ENCODE results near the gene CNPY1. TPM values are rescaled to one million over a fixed set of nuclear protein-coding genes. Genes with fewer than 3 reads are reported as not detected.

CNPY1 gene
- total RNA-seq, 2 experiments from 2014 or later, result not detected

DNA sequence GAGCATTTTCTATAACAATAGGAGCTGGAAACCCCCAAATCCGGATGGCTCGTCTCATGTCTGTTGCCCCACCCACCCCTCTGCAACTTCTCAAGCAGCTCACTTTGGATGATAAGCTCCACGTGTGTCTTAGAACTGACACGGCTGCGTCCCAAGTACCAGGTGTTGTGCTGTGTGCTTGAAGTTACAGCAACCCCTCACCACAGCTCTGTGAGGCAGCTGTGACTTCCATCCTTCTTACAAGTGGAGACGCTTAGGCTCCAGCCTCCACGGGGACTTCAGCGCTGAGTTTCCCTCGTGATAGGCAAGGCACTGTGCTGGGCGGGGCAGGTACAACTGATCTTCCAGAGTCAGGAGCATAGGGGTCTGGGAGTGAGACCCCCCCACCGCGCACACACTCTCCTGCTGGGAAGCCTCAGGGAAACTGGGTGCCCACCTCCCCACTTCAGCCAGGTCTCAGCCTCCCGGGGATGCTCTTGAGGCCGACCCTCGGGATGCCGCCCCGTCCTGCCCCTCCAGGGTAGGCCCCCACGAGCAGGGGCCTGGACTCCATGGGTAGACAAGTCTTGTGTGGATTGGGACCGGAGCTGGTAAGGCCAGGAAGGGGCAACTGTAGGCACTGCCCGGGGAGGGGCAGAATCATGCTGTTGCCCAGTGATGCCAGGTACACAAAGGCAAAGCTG lies 57.1 kb downstream of the CNPY1 start:
- no peak overlapping the region for H3K27ac Mint-ChIP-seq
- peaks cover 59% of the 10 kb centered on the region for H3K27me3 Mint-ChIP-seq
- peaks cover 14% of the 10 kb centered on the region for H3K4me1 Mint-ChIP-seq
- no peak for DNase-seq
- H3K36me3 Mint-ChIP-seq, result peaks cover 10% of the 10 kb centered on the region
- no peak overlapping the region for H3K4me3 Mint-ChIP-seq
- H3K9me3 Mint-ChIP-seq, result peaks cover 2% of the 10 kb centered on the region

DNA sequence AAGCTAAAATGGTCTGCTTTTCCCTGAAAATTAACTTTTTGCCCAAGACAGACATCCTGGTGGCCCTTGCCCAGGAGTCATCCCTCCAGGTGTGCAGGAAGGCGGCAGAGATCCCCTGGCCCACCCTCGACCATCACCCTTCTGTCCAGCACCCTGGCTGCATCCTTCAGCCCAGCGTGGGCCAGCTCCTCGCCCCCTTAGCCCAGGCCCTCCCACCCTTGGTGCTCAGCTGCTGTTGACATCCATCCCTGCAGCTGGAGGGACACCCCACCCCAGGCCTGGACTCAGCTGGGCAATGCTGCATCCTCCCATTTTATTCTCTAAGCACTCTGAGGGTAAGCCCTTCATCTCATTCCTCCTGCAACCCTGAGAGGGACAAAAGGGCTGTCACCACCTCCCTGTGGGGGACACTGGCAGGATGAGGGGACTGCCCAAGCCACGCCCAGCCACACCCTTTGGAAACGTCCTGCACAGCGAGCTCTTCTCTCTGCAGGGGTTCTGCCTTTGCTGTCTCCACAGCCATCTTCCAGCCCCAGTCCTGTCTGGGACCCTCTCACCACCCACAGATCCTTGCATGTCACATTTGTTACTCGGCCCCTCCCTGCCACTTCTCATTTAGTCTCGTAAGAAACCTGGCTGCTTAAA lies 57.8 kb downstream of the CNPY1 start:
- no peak overlapping the region for H3K4me3 Mint-ChIP-seq
- DNase-seq, result no peak

DNA sequence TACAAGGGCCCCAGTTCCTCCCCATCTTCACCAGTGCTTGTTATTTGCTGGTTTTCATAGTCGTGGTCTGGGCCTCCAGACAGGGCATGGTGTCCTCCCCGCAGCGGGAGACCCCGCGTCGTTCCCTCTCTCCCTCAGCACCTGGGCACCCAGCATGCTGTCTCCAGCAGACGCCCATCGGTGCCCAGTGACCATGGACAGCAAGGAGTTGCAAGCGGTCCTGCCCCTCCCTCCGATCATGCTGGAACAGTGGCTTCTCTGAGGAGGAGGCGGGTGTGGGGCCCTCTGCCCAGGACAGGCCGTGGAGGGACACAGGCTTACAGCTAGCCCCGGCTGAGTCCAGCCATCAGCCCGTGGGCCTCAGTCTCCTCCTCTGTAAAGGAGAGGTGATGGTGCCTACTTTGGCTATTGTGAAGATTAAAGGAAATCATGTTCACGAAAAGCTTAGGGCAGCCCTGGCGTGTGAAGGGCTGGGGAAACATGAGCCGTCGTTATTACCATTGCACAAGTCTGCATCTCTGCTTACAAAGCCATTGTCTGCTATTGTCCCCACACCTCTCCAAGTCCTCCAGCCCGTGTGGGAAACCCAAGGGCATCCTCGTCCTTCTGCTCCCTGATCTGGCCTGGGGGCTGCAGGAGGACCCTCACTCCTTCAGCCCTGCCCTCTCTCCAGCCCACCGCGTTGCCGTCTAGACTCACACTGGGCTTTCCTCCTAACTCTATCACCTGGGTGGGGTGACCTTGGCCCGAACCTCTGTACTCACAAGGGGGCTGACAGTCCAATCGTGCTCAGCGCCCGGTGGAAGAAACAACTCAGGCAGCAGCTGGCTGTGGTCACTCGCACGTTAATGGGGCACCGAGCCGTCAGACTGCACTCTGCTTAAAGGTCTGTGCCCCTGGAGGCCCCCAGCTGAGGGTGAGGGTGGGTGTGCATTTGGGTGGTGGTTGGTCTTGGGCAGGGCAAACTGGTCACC lies 58.6 kb downstream of the CNPY1 start:
- peaks cover 22% of the 10 kb centered on the region for H3K4me1 Mint-ChIP-seq
- peaks cover 2% of the 10 kb centered on the region for H3K9me3 Mint-ChIP-seq
- peaks cover 10% of the 10 kb centered on the region for H3K36me3 Mint-ChIP-seq
- peaks cover 69% of the 10 kb centered on the region for H3K27me3 Mint-ChIP-seq
- DNase-seq, result no peak
- no peak overlapping the region for H3K4me3 Mint-ChIP-seq
- no peak overlapping the region for H3K27ac Mint-ChIP-seq

More for the DNA sequence above, 57.8 kb downstream of the CNPY1 start:
- Mint-ChIP-seq H3K27me3 (peaks cover 64% of the 10 kb centered on the region), H3K9me3 (peaks cover 2% of the 10 kb centered on the region), H3K36me3 (peaks cover 10% of the 10 kb centered on the region), H3K27ac (no peak overlapping the region), H3K4me1 (peaks cover 15% of the 10 kb centered on the region)

DNA sequence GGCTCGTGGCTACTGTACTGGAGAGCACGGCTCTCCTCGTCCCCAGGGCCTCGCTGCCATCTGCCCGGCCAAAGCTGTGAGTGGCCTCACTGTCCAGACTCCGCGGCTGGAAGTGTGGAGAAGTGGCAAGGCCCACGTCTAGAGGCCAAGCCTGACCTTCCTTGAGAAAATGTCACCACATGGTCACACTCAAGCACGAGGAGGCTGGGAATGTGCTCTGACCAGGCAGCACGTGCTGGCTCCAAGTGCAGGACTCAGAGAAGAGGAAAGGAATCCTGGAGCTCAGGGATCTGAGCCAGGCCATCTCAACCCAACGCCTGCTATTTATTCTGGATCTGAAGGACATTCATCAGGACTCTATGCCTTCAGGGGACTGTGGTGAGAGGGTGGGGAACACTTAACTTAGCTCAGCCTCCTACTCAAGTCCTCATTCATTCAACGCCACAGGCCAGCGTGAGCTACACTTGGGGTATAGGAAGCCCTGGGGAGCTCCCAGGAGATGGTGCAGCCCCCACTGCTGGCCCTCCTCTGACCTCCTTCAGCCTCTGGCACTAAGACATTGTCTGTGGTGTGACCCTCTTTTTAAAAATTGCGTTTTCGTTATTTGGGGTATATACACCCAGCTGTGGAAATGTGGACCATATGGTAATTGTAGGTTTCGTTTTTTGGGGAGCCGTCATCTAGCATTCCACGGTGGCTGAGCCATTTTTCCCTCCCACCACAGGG lies 59.4 kb downstream of the CNPY1 start:
- DNase-seq, result no peak
- Mint-ChIP-seq H3K4me3 (no peak overlapping the region), H3K9me3 (peaks cover 6% of the 10 kb centered on the region), H3K27ac (no peak overlapping the region), H3K27me3 (peaks cover 72% of the 10 kb centered on the region), H3K36me3 (peaks cover 7% of the 10 kb centered on the region), H3K4me1 (peaks cover 21% of the 10 kb centered on the region)

DNA sequence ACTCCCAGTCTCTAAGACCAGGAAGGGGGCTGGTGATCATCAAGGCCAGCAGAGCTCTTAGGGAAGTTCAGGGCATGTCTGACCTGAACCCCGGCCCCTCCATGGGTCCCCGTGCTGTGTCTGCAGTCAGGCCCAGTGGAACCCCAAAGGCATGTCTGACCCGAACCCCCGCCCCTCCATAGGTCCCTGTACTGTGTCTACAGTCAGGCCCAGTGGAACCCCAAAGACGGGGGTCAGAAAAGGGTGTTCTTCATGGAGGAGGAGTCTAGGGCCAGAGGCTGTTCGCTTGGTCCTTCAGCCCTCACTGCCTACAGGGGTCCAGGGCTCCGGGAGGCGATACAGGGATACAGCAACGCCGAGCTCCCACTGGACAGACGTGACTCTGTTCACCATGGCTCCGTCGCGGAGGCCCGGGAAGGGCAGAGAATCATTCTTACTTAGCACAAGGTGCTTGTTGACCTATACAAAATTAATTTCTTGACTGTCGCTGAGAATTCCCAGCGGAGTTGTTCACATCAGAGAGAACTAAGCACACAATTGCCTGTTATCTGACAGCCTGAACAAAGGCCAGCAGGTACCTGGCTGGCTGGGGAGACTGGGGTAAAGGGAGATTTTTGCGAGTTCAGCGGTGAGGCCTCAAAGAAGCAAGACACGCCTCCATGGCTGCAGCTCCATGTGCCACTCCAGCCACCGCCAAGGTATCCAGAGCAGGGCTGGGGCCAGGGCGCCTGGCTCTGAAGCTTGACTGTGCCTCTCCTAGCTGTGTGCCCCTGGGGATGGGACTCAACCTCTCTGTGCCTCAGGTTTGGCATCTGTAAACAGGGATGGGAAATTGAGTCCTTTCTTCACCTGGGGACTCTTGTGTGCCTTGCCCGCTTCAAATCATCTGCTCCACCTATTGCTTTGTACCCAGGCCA lies 61.6 kb downstream of the CNPY1 start:
- peaks cover 8% of the 10 kb centered on the region for H3K4me1 Mint-ChIP-seq
- peaks cover 5% of the 10 kb centered on the region for H3K9me3 Mint-ChIP-seq
- DNase-seq, result no peak
- no peaks in the 10 kb centered on the region for H3K36me3 Mint-ChIP-seq
- H3K27me3 Mint-ChIP-seq, result peaks cover 70% of the 10 kb centered on the region
- no peak overlapping the region for H3K4me3 Mint-ChIP-seq
- no peak overlapping the region for H3K27ac Mint-ChIP-seq

DNA sequence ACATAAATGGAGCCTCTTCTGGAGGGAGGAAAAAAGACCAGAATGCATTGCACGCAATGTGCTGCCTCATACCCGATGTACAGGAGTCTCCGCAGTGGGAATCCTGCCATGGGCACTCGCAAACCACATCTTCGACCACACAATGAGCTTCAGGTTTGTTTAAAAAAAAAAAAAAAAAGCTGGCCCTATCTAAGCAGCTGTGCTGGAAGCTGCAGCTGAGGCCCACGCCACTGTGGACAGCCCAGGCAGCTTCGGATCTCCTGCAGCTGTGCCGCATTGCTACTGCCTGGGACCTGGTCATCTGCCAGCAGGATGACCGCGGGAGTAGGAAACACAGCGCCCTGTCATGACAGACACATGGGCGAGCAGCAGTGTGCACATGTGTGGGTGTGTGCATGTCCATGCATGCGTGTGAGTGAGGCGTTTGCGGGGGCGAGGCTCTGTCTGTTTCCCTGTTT lies 62.5 kb downstream of the CNPY1 start:
- DNase-seq, result no peak
- no peak overlapping the region for H3K27ac Mint-ChIP-seq

DNA sequence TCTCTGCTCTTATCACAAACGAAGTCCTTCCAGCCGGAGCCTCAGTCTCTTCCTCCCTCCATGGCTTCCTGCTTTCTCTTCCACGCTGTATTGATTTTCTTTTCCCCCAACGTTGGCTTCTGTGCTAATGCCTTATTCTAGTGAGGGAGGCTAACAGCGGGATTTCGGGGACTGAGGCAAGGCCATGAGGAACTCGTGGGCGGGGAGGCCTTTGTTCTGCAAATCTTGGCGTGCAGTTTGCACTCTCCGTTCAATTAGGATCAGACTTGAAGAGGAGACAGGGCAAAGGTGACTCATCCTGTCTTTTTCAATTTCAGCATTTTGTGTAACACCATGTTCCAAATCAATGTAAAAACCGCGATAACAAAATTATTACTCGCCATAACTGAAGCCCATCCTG lies 63.1 kb downstream of the CNPY1 start:
- Mint-ChIP-seq H3K27me3 (peaks cover 72% of the 10 kb centered on the region), H3K4me3 (no peak overlapping the region), H3K36me3 (no peaks in the 10 kb centered on the region), H3K9me3 (peaks cover 5% of the 10 kb centered on the region), H3K4me1 (peaks cover 8% of the 10 kb centered on the region), H3K27ac (peak overlapping the region; percentile 60)
- no peak for DNase-seq

More for the DNA sequence above, 62.5 kb downstream of the CNPY1 start:
- H3K36me3 Mint-ChIP-seq, result no peaks in the 10 kb centered on the region
- peaks cover 5% of the 10 kb centered on the region for H3K9me3 Mint-ChIP-seq
- H3K4me1 Mint-ChIP-seq, result peaks cover 8% of the 10 kb centered on the region
- H3K4me3 Mint-ChIP-seq, result no peak overlapping the region
- peaks cover 71% of the 10 kb centered on the region for H3K27me3 Mint-ChIP-seq

DNA sequence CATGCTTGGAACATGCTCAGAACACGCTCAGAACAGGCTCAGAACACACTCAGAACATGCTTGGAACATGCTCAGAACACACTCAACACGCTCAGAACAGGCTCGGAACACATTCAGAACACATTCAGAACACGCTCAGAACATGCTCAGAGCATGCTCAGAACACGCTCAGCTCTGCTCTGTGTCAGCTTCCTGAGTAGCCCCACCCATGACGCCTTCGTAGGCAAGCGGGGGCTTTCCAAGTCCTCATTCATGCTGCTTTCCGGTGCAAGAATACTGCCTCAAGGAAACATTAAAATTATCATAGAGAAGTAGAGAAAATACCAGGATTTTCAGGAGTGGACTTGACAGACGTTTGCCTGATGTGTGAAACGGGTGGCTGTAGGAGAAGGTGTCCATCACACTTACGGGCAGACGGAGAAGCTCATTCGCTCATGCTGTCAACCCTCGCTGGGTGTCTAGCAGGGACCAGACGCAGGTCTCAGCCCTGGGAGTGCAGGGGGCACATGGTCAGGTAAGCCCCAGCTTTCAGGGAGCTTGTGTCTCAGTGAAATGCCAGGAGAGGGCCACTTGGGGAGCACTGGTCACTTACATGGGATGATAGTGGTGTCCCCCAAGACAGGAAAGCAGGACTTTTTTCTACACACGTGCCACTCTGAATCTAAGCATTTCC lies 63.7 kb downstream of the CNPY1 start:
- Mint-ChIP-seq H3K27me3 (peaks cover 70% of the 10 kb centered on the region), H3K36me3 (no peaks in the 10 kb centered on the region), H3K27ac (peak overlapping the region; percentile 47), H3K4me3 (no peak overlapping the region), H3K9me3 (peaks cover 5% of the 10 kb centered on the region), H3K4me1 (peaks cover 11% of the 10 kb centered on the region)
- DNase-seq, result no peak

DNA sequence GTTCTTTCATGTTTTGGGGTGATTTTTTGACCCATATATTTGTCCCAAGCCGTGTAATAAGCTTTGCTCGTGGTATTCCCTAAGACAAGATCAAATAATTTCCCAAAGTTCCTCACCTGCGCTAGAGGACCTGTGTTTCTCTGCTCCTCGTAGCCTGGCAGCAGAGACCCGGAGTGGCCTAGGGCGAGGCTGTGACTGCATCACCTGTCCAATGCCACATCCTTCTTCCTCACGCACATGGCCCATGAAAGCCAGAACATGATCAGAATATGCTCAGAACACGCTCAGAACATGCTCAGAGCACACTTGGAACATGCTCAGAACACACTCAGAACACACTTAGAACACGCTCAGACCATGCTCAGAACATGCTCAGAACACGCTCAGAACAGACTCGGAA lies 64.6 kb downstream of the CNPY1 start:
- peaks cover 9% of the 10 kb centered on the region for H3K9me3 Mint-ChIP-seq
- no peak overlapping the region for H3K27ac Mint-ChIP-seq
- H3K4me3 Mint-ChIP-seq, result no peak overlapping the region
- no peak for DNase-seq
- H3K27me3 Mint-ChIP-seq, result peaks cover 76% of the 10 kb centered on the region
- H3K4me1 Mint-ChIP-seq, result peaks cover 16% of the 10 kb centered on the region
- H3K36me3 Mint-ChIP-seq, result no peaks in the 10 kb centered on the region

DNA sequence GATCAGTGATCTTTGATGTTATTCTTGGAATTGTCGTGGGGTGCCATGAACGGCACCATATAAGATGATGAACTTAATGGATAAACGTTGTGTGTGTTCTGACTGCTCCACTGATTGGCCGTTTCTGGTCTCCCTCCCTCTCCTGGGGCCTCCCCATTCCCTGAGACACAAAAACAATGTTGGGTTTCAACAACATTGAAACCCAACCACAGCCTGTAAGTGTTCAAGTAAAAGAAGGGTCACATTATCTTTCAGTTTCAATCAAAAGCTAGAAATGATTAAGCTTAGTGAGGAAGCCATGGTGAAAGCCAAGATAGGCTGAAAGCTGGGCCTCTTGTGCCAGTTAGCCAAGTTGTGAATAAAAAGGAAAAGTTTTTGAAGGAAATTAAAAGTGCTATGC lies 68.9 kb downstream of the CNPY1 start:
- Mint-ChIP-seq H3K4me1 (peaks cover 9% of the 10 kb centered on the region), H3K27me3 (peaks cover 92% of the 10 kb centered on the region), H3K36me3 (no peaks in the 10 kb centered on the region), H3K27ac (no peak overlapping the region), H3K4me3 (no peak overlapping the region), H3K9me3 (peaks cover 16% of the 10 kb centered on the region)
- no peak for DNase-seq

DNA sequence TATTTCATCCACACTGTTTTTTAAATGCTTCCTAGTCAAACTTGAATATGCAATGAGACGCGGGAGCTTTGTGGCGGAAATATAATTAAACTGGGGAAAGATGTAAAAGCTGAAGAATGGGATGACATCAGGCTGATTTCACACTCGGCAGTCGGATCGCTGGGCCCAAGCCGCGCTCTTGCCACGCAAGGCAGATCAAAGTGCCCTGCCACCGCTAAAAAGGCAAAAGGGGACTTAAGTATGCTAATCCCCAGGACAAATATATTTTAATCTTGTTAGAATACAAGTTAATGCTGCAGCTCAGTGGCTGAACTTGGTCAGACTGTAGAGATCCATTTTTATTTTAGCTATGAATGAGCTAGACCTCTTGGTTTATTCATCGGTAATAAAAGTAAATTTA lies 74.6 kb downstream of the CNPY1 start:
- no peak overlapping the region for H3K4me3 Mint-ChIP-seq
- peaks cover 16% of the 10 kb centered on the region for H3K4me1 Mint-ChIP-seq
- H3K27me3 Mint-ChIP-seq, result peaks cover 100% of the 10 kb centered on the region
- no peak overlapping the region for H3K27ac Mint-ChIP-seq
- H3K9me3 Mint-ChIP-seq, result peaks cover 7% of the 10 kb centered on the region
- H3K36me3 Mint-ChIP-seq, result no peaks in the 10 kb centered on the region
- no peak for DNase-seq

DNA sequence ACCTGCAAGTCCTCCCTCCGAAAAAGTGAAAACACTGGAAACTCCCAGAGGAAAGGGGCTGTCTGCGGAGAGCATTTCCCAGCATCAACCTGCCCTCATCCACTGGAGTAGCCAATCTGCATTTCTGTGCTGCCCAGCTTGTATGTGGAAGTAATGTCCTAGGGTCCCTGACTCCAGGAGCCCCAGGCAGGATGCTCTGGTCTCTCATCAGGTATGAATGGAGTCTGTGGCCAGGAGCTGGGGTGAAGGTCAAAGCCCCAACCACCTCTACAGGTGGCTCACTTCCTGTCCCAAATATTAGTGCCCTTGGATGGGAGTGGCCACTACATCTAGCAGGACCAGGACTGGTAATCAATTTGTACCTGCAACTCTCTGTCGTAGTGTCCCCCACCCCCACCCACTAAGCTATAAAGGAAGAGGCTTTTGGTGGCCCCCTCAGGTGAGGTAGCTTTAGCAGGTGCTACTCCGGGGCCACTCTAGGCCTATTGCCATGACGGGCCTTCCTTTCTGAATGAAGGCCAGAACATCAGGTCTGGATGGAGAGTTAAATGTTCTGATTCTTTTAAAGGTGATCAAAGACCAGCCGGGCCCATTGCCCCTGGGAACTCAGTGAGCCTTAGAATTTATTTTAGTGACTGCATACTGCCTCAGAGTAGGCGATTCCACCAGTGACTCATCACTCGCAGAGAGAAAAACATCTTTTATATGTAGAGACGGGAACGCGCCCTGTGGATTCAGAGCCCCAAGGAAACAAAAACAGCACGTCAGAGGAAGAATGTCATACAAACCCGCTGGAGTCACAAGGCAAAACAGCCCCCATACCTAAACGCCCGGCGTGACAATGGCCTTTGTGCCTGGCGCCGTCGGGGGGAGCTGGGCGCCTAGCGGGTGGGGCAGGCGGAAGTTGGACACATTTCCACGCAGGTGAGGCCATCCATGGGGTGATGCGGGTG lies 75.4 kb downstream of the CNPY1 start:
- no peaks in the 10 kb centered on the region for H3K36me3 Mint-ChIP-seq
- H3K4me3 Mint-ChIP-seq, result no peak overlapping the region
- peaks cover 15% of the 10 kb centered on the region for H3K4me1 Mint-ChIP-seq
- H3K27ac Mint-ChIP-seq, result no peak overlapping the region
- peaks cover 100% of the 10 kb centered on the region for H3K27me3 Mint-ChIP-seq
- no peak for DNase-seq
- H3K9me3 Mint-ChIP-seq, result peaks cover 4% of the 10 kb centered on the region

DNA sequence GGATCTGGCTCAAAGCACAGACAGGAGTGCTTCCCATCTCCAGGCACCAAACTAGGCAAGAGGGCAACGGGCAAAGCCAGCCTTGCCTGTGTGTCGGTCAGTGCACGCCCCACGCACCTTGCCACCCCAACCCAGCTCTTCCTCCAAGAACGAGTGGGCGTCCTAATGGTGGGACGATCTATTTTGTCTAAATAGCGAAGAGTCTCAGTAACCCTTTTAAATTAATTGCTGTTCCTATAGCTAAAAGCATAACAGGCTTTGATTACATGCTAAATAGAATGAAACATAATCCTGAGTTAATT lies 76.2 kb downstream of the CNPY1 start:
- peaks cover 19% of the 10 kb centered on the region for H3K4me1 Mint-ChIP-seq
- DNase-seq, result no peak
- H3K9me3 Mint-ChIP-seq, result no peaks in the 10 kb centered on the region
- H3K4me3 Mint-ChIP-seq, result no peak overlapping the region
- H3K27me3 Mint-ChIP-seq, result peaks cover 100% of the 10 kb centered on the region
- no peak overlapping the region for H3K27ac Mint-ChIP-seq
- no peaks in the 10 kb centered on the region for H3K36me3 Mint-ChIP-seq

All from activated naive CD8-positive, alpha-beta T cell treated with anti-CD3 and anti-CD28 coated beads for 36 hours (primary cell).